ENCODE measurements around the gene DSCAM. TPM values are rescaled to one million over a fixed set of nuclear protein-coding genes. Genes with fewer than 3 reads are reported as not detected.

The DSCAM gene
- total RNA-seq, 1 donor: not detected

GRCh38 chr21:40139636-40140035, 707.3 kb downstream of the DSCAM start:
- no peaks in the 10 kb centered on the region for H3K79me2 ChIP-seq (ENCODE audit: insufficient read depth, low read length)
- no peak overlapping the region for H3K4me3 ChIP-seq (ENCODE audit: insufficient read depth, low read length)
- TF ChIP-seq CTCF (IDR thresholded peaks at IDR 0.05; ENCODE audit: extremely low read depth, low read depth, low read length): no peak
- no peaks in the 10 kb centered on the region for H4K20me1 ChIP-seq (ENCODE audit: insufficient read depth, low read length)
- H3K27ac ChIP-seq (ENCODE audit: low read depth, low read length): no peak overlapping the region
- no peaks in the 10 kb centered on the region for H3K9me3 ChIP-seq (ENCODE audit: low read depth, low read length)
- H3K4me2 ChIP-seq (ENCODE audit: insufficient read depth, low read length): no peak overlapping the region
- no peaks in the 10 kb centered on the region for H3K27me3 ChIP-seq (ENCODE audit: insufficient read depth, low read length)
- no peaks in the 10 kb centered on the region for H3K4me1 ChIP-seq (ENCODE audit: insufficient read depth, low read length)
- no peak for DNase-seq (ENCODE audit: insufficient read length, low spot score, missing footprints)
- H3K36me3 ChIP-seq (ENCODE audit: insufficient read depth, low read length): no peaks in the 10 kb centered on the region
- H2AFZ ChIP-seq (ENCODE audit: low read length): no peak overlapping the region

GRCh38 chr21:40136571-40136970, 710.4 kb downstream of the DSCAM start:
- no peak overlapping the region for H3K4me2 ChIP-seq (ENCODE audit: insufficient read depth, low read length)
- H3K4me1 ChIP-seq (ENCODE audit: insufficient read depth, low read length): no peaks in the 10 kb centered on the region
- no peaks in the 10 kb centered on the region for H3K27me3 ChIP-seq (ENCODE audit: insufficient read depth, low read length)
- H3K36me3 ChIP-seq (ENCODE audit: insufficient read depth, low read length): no peaks in the 10 kb centered on the region
- H3K4me3 ChIP-seq (ENCODE audit: insufficient read depth, low read length): no peak overlapping the region
- DNase-seq (ENCODE audit: insufficient read length, low spot score, missing footprints): no peak
- H4K20me1 ChIP-seq (ENCODE audit: insufficient read depth, low read length): no peaks in the 10 kb centered on the region
- no peak overlapping the region for H2AFZ ChIP-seq (ENCODE audit: low read length)
- H3K27ac ChIP-seq (ENCODE audit: low read depth, low read length): no peak overlapping the region
- peaks cover 1% of the 10 kb centered on the region for H3K9me3 ChIP-seq (ENCODE audit: low read depth, low read length)
- no peaks in the 10 kb centered on the region for H3K79me2 ChIP-seq (ENCODE audit: insufficient read depth, low read length)
- no peak for TF ChIP-seq CTCF (IDR thresholded peaks at IDR 0.05; ENCODE audit: extremely low read depth, low read depth, low read length)

GRCh38 chr21:40134731-40135492, 712.0 kb downstream of the DSCAM start:
- H4K20me1 ChIP-seq (ENCODE audit: insufficient read depth, low read length): no peaks in the 10 kb centered on the region
- TF ChIP-seq CTCF (IDR thresholded peaks at IDR 0.05; ENCODE audit: extremely low read depth, low read depth, low read length): no peak
- DNase-seq (ENCODE audit: insufficient read length, low spot score, missing footprints): no peak

GRCh38 chr21:40130476-40130875, 716.5 kb downstream of the DSCAM start:
- Histone ChIP-seq H3K4me1 (ENCODE audit: insufficient read depth, low read length) (no peaks in the 10 kb centered on the region), H3K4me2 (ENCODE audit: insufficient read depth, low read length) (no peak overlapping the region), H3K4me3 (ENCODE audit: insufficient read depth, low read length) (no peak overlapping the region), H3K79me2 (ENCODE audit: insufficient read depth, low read length) (no peaks in the 10 kb centered on the region), H2AFZ (ENCODE audit: low read length) (no peak overlapping the region), H3K27me3 (ENCODE audit: insufficient read depth, low read length) (no peaks in the 10 kb centered on the region), H4K20me1 (ENCODE audit: insufficient read depth, low read length) (no peaks in the 10 kb centered on the region), H3K9me3 (ENCODE audit: low read depth, low read length) (peaks cover 4% of the 10 kb centered on the region), H3K36me3 (ENCODE audit: insufficient read depth, low read length) (no peaks in the 10 kb centered on the region), H3K27ac (ENCODE audit: low read depth, low read length) (no peak overlapping the region)
- no peak for TF ChIP-seq CTCF (IDR thresholded peaks at IDR 0.05; ENCODE audit: extremely low read depth, low read depth, low read length)
- no peak for DNase-seq (ENCODE audit: insufficient read length, low spot score, missing footprints)

More at GRCh38 chr21:40134731-40135492, 712.0 kb downstream of the DSCAM start:
- no peaks in the 10 kb centered on the region for H3K36me3 ChIP-seq (ENCODE audit: insufficient read depth, low read length)
- H2AFZ ChIP-seq (ENCODE audit: low read length): no peak overlapping the region
- H3K27me3 ChIP-seq (ENCODE audit: insufficient read depth, low read length): no peaks in the 10 kb centered on the region
- H3K27ac ChIP-seq (ENCODE audit: low read depth, low read length): no peak overlapping the region
- H3K79me2 ChIP-seq (ENCODE audit: insufficient read depth, low read length): no peaks in the 10 kb centered on the region
- H3K9me3 ChIP-seq (ENCODE audit: low read depth, low read length): peaks cover 1% of the 10 kb centered on the region
- H3K4me3 ChIP-seq (ENCODE audit: insufficient read depth, low read length): no peak overlapping the region
- H3K4me2 ChIP-seq (ENCODE audit: insufficient read depth, low read length): no peak overlapping the region
- H3K4me1 ChIP-seq (ENCODE audit: insufficient read depth, low read length): no peaks in the 10 kb centered on the region

All from osteoblast (primary cell).